Naive thymus-derived CD8-positive, alpha-beta T cell (primary cell): ENCODE results near the gene SLC25A24. TPM values are rescaled to one million over a fixed set of nuclear protein-coding genes. Genes with fewer than 3 reads are reported as not detected.

Experiments
- ATAC-seq, 2 donors: fragments of 150-1000 bp; cut with Tn5 transposase in 1 of 2; sonication (Bioruptor Pico), chemical (Tn5 transposase) in 1 of 2; 1 replicate in 1 of 2; 2 replicates in 1 of 2; pipeline ENCODE4 v1.10.0; 2021; ENCODE audit warnings: mild to moderate bottlenecking in 2 of 2, moderate library complexity in 2 of 2
- POLR2A ChIA-PET: fragments of 350-600 bp; sonication (Branson Sonifier 250); formaldehyde crosslinking; loops from one replicate; lab custom pipeline; 2021; ENCODE audit warnings: antibody characterized with exemption; lab: Charles Lee
- DNase-seq, 10 donors: peaks; one replicate each; pipeline versions ENCODE4 v3.0.0 to v3.0.0-alpha.2; 2020 to 2022
- H3K27ac Mint-ChIP-seq, 10 donors: one replicate each; pipeline ENCODE4 v1.8.0; 2020 to 2022; ENCODE audit warnings: mild to moderate bottlenecking in 10 of 10, mixed read lengths in 10 of 10, moderate library complexity in 4 of 10, inconsistent platforms in 1 of 10
- H3K27me3 Mint-ChIP-seq, 5 donors: one replicate each; pipeline ENCODE4 v1.8.0; 2021 to 2022; ENCODE audit warnings: mixed read lengths in 5 of 5
- H3K36me3 Mint-ChIP-seq, 3 donors: one replicate each; pipeline ENCODE4 v1.8.0; 2020 to 2022; ENCODE audit warnings: mixed read lengths in 3 of 3, mild to moderate bottlenecking in 2 of 3, inconsistent platforms in 1 of 3
- H3K4me1 Mint-ChIP-seq, 4 donors: one replicate each; pipeline ENCODE4 v1.8.0; 2021 to 2022; ENCODE audit warnings: mixed read lengths in 4 of 4
- H3K4me3 Mint-ChIP-seq, 10 donors: one replicate each; pipeline ENCODE4 v1.8.0; 2020 to 2022; ENCODE audit warnings: mild to moderate bottlenecking in 10 of 10, mixed read lengths in 10 of 10, moderate library complexity in 6 of 10, inconsistent platforms in 1 of 10
- H3K9me3 Mint-ChIP-seq, 9 donors: one replicate each; pipeline ENCODE4 v1.8.0; 2020 to 2022; ENCODE audit warnings: mixed read lengths in 9 of 9, mild to moderate bottlenecking in 3 of 9, inconsistent platforms in 1 of 9, moderate library complexity in 1 of 9
- polyA plus RNA-seq, 3 donors: library from polyadenylated mRNA; unstranded; fragments of 300-500 nt; fragmentation: Illumina TruSeq; gene quantifications; one replicate each; pipeline ENCODE4 v1.2.3, GENCODE V29; 2021
- total RNA-seq, 8 experiments: library from RNA in 2 of 8; stranded (reverse) in 2 of 8; gene quantifications; one replicate each; pipeline ENCODE4 v1.2.3 and lab custom pipeline; 2021 to 2026

SLC25A24 gene
- total and polyA plus RNA-seq, 5 experiments from 2014 or later = 6.4 to 12.7 (median 10.2) TPM

DNA sequence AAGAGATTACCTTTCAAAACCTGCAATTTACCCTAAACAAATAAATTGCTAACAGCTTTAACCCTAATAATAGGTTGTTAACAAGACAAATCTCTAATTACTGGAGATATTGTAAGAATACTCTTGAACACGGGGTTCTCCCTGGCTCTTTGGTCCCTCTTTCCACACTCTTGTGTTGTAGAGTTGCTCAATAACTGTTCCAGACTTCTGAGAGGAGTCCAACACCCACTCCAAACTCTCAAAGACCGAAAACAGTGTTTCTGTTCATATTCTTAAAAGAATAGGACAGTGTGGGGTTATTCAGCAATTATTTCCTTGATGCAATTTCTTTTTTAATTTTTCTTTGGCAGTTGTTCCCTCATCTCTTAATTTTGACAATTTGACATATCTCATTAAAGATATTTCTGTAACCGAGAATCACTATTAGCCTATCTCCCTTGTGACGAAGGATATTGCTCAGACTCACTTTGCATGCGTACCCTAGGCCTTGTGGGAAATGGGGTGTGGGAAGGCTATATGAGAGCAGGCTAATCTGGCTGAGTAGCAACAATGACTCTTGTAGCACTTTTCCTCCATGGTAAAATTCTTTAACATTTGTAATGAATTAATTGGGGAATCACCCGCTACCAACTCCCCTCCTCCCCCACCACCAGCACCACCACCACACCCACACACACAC is 90.7 kb downstream of the SLC25A24 start:
- H3K4me3 Mint-ChIP-seq = no peak overlapping the region

GRCh38 chr1:108108119-108108518 is 92.0 kb downstream of the SLC25A24 start:
- ATAC-seq = no peak

More for the DNA sequence above, 90.7 kb downstream of the SLC25A24 start:
- POLR2A ChIA-PET = no interaction called here
- peak overlapping the region in 1 of 10 donors; percentile 51 for H3K27ac Mint-ChIP-seq
- no peaks in the 10 kb centered on the region for H3K36me3 Mint-ChIP-seq
- DNase-seq (no peak), ATAC-seq (no peak)
- H3K27me3 Mint-ChIP-seq = no peaks in the 10 kb centered on the region
- H3K4me1 Mint-ChIP-seq = peaks cover 5 to 14% (median 9%) of the 10 kb centered on the region in 4 donors
- H3K9me3 Mint-ChIP-seq = peaks cover 0 to 4% (median 0%) of the 10 kb centered on the region in 9 donors

GRCh38 chr1:108107658-108108057 is 92.5 kb downstream of the SLC25A24 start:
- POLR2A ChIA-PET = interaction anchor here (0.6 kb wide), 1 partner anchor 21 kb away, joined by 7 read pairs; no protein-coding TSS in a partner anchor
- H3K4me1 Mint-ChIP-seq = peaks cover 5 to 11% (median 6%) of the 10 kb centered on the region in 4 donors
- H3K9me3 Mint-ChIP-seq = peaks cover 0 to 4% (median 0%) of the 10 kb centered on the region in 9 donors
- H3K27me3 Mint-ChIP-seq = no peaks in the 10 kb centered on the region
- H3K4me3 Mint-ChIP-seq = no peak overlapping the region
- peak in 1 of 2 donors; percentile 93 for ATAC-seq
- no peaks in the 10 kb centered on the region for H3K36me3 Mint-ChIP-seq
- peak overlapping the region in 2 of 10 donors; percentile 31 to 75 for H3K27ac Mint-ChIP-seq
- peak in 2 of 10 donors; percentile 4 to 7 for DNase-seq

More at GRCh38 chr1:108108119-108108518, 92.0 kb downstream of the SLC25A24 start:
- POLR2A ChIA-PET = interaction anchor here (0.6 kb wide), 1 partner anchor 21 kb away, joined by 7 read pairs; no protein-coding TSS in a partner anchor
- Mint-ChIP-seq H3K4me1 (peaks cover 5 to 12% (median 6%) of the 10 kb centered on the region in 4 donors), H3K27me3 (no peaks in the 10 kb centered on the region), H3K4me3 (no peak overlapping the region), H3K9me3 (peaks cover 0 to 4% (median 0%) of the 10 kb centered on the region in 9 donors), H3K36me3 (no peaks in the 10 kb centered on the region), H3K27ac (peak overlapping the region in 1 of 10 donors; percentile 31)
- no peak for DNase-seq

DNA sequence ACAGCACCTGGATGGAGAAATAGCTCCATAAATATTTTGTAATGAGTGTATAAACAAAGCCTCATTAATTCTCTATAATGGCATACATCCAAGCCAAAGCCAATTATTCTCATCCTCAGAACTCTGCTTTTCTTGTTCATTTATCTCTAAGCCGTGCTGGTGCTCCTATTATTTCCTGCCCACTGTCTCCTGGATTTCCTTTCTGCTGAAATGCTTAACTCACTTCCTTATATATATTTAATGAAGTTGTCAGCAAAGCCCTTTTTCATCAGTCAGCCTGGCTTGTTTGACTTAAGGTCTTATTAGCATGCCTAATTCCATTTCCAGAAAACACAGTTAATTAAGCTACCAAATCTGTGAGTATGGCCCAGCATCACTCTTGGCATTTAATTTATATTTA is 93.4 kb downstream of the SLC25A24 start:
- no peak for ATAC-seq
- Mint-ChIP-seq H3K27me3 (no peaks in the 10 kb centered on the region), H3K4me3 (no peak overlapping the region), H3K4me1 (peaks cover 3 to 11% (median 5%) of the 10 kb centered on the region in 4 donors), H3K27ac (no peak overlapping the region), H3K36me3 (no peaks in the 10 kb centered on the region), H3K9me3 (peaks cover 0 to 4% (median 0%) of the 10 kb centered on the region in 9 donors)
- DNase-seq = no peak
- POLR2A ChIA-PET = interaction anchor here (0.6 kb wide), 1 partner anchor 258 kb away, joined by 4 read pairs; no protein-coding TSS in a partner anchor

DNA sequence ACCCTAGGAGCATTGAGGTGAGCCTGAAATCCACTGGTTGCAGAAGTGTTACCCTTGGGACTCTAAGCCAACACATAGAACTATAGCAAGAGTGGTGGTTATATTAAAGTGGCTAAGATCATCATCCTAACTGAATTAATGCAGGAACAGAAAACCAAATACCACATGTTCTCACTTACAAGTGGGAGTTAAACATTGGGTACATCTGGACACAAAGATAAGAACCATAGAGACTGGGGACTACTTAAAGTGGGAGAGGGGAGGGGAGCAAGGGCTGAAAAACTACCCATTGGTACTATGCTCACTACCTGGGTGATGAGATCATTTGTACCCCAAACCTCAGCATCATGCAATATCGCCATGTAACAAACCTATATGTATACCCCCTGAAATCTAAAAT is 100.0 kb downstream of the SLC25A24 start:
- H3K27me3 Mint-ChIP-seq = no peaks in the 10 kb centered on the region
- no peak overlapping the region for H3K27ac Mint-ChIP-seq
- ATAC-seq (no peak), DNase-seq (no peak)
- H3K4me1 Mint-ChIP-seq = peaks cover 10 to 12% (median 11%) of the 10 kb centered on the region in 4 donors
- no peak overlapping the region for H3K4me3 Mint-ChIP-seq
- no peaks in the 10 kb centered on the region for H3K36me3 Mint-ChIP-seq
- peaks cover 0 to 2% (median 0%) of the 10 kb centered on the region in 9 donors for H3K9me3 Mint-ChIP-seq
- POLR2A ChIA-PET = no interaction called here

- no peak for DNase-seq
- POLR2A ChIA-PET = no interaction called here
- Mint-ChIP-seq H3K9me3 (no peaks in the 10 kb centered on the region), H3K4me1 (peaks cover 7 to 12% (median 11%) of the 10 kb centered on the region in 4 donors), H3K27me3 (no peaks in the 10 kb centered on the region), H3K27ac (peak overlapping the region in 1 of 10 donors; percentile 19), H3K36me3 (no peaks in the 10 kb centered on the region), H3K4me3 (no peak overlapping the region)
- no peak for ATAC-seq
These were observed 103.1 kb downstream of the SLC25A24 start for GRCh38 chr1:108097018-108097417.

DNA sequence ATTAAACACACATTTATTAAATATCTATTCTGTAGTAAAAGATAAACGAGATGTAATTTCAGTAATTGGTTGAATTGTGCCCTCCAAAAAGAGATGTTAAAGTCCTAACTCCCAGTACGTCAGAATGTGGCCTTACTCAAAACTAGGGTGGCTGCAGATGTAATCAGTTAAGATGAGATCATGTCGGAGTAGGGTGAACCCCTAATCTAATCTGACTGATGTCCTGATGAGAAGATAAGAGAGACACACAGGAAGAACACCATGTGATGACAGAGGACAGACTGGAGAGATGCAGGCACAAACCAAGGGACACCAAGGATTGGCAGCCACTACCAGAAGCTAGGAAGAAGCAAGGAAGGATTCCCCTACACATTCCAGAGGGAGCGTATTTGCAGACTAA is 104.1 kb downstream of the SLC25A24 start:
- no peaks in the 10 kb centered on the region for H3K36me3 Mint-ChIP-seq
- POLR2A ChIA-PET = no interaction called here

DNA sequence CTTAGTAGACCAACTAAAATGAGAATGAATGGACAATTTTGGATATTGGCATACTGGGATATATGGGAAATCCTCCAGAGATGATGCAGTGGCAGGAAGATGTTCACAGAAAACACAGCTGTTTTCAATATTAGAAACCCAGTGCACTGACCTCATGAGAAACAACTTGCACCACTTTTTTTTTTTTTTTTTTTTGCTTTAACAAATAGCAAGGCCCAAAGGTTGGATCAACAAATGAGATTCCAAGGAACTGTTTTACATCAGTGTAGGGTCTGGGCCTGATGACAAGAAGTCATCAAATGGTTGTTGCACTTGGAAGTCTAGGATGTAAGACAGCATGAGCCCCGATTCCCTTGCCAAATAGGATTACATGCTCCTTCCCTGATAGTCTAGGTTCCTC is 110.7 kb downstream of the SLC25A24 start:
- Mint-ChIP-seq H3K27ac (no peak overlapping the region), H3K4me1 (peaks cover 0 to 18% (median 4%) of the 10 kb centered on the region in 4 donors), H3K9me3 (no peaks in the 10 kb centered on the region), H3K27me3 (no peaks in the 10 kb centered on the region), H3K4me3 (no peak overlapping the region), H3K36me3 (no peaks in the 10 kb centered on the region)
- POLR2A ChIA-PET = no interaction called here
- DNase-seq (no peak), ATAC-seq (no peak)

More for the DNA sequence above, 104.1 kb downstream of the SLC25A24 start:
- H3K27me3 Mint-ChIP-seq = no peaks in the 10 kb centered on the region
- no peak overlapping the region for H3K4me3 Mint-ChIP-seq
- no peak overlapping the region for H3K27ac Mint-ChIP-seq
- no peaks in the 10 kb centered on the region for H3K9me3 Mint-ChIP-seq
- no peak for DNase-seq
- no peak for ATAC-seq
- H3K4me1 Mint-ChIP-seq = peaks cover 7 to 12% (median 11%) of the 10 kb centered on the region in 4 donors

GRCh38 chr1:108085628-108086027 is 114.5 kb downstream of the SLC25A24 start:
- ATAC-seq = no peak
- POLR2A ChIA-PET = no interaction called here
- no peak for DNase-seq
- Mint-ChIP-seq H3K4me3 (no peak overlapping the region), H3K27me3 (no peaks in the 10 kb centered on the region), H3K4me1 (peaks cover 25 to 50% (median 34%) of the 10 kb centered on the region in 4 donors), H3K9me3 (peaks cover 0 to 3% (median 0%) of the 10 kb centered on the region in 9 donors), H3K36me3 (no peaks in the 10 kb centered on the region), H3K27ac (peak overlapping the region in 2 of 10 donors; percentile 38 to 41)

DNA sequence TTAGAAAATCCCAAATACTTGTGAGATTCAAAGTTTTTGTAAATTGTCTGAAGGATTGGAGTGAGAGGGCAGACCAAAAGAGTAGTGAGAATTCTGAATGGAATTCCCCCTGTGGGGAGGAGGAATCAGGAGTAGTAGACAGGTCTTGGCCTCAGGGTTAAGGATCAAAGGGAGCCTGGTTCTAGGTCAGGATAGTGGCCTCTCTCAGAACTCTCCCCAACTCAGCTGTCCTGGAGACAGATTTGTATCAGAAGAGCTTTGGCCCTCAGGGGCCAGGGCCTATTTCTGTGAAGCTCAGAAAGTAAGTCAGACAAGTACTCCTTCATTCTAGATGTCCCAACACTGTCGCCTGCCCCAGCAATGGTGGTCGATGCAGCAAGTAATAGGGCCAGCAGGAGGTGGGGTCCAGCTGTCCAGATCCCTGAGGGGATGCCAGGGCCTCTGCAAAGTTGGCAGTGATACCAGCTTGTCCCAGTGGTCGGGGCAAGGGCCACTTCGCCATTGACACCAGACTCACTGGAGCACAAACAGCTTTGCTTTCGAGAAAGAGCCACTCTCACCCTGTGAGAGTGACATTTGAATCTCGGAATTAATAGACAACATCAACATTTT is 115.2 kb downstream of the SLC25A24 start:
- no peak for DNase-seq
- peak overlapping the region in 4 of 10 donors; percentile 21 to 74 (median 54) for H3K27ac Mint-ChIP-seq
- ATAC-seq = no peak
- H3K27me3 Mint-ChIP-seq = no peaks in the 10 kb centered on the region
- POLR2A ChIA-PET = no interaction called here
- peaks cover 30 to 57% (median 40%) of the 10 kb centered on the region in 4 donors for H3K4me1 Mint-ChIP-seq
- H3K9me3 Mint-ChIP-seq = peaks cover 0 to 3% (median 0%) of the 10 kb centered on the region in 9 donors
- no peaks in the 10 kb centered on the region for H3K36me3 Mint-ChIP-seq
- H3K4me3 Mint-ChIP-seq = no peak overlapping the region
